ENCODE data around the gene PPAN. TPM values are rescaled to one million over a fixed set of nuclear protein-coding genes. Genes with fewer than 3 reads are reported as not detected.

PPAN gene
- polyA plus RNA-seq, 1 donor (not counting 4 experiments of a cell fraction or from before 2014, with no cell fraction given) = 32.3 TPM

GRCh38 chr19:10109528-10109927, 3.4 kb downstream of the PPAN start:
- Histone ChIP-seq H4K20me1 (ENCODE audit: control insufficient read depth, extremely low read depth, insufficient read depth, low read length) (peaks cover 9% of the 10 kb centered on the region), H3K36me3 (ENCODE audit: control insufficient read depth in 2 of 2, extremely low read depth in 1 of 2, insufficient read depth in 2 of 2, low read length in 2 of 2) (peaks cover 22 to 32% of the 10 kb centered on the region in 2 experiments)
- TF ChIP-seq CTCF (optimal IDR thresholded peaks at IDR 0.05 in 1 of 3, IDR thresholded peaks at IDR 0.05 in 1 of 3, conservative IDR thresholded peaks at IDR 0.05 in 1 of 3; ENCODE audit: extremely low read depth in 1 of 3, insufficient read depth in 2 of 3, low read length in 3 of 3) = no peak
- TF ChIP-seq EZH2 (IDR thresholded peaks at IDR 0.05; ENCODE audit: low read length) = no peak

GRCh38 chr19:10110076-10110971, 4.2 kb downstream of the PPAN start:
- Histone ChIP-seq H3K9me1 (ENCODE audit: control insufficient read depth, extremely low read depth, insufficient read depth, low read length) (no peaks in the 10 kb centered on the region), H3K4me2 (ENCODE audit: control insufficient read depth, extremely low read depth, insufficient read depth, low read depth, low read length) (no peak overlapping the region), H3K4me1 (ENCODE audit: control insufficient read depth, extremely low read depth, insufficient read depth, low read length) (peaks cover 12% of the 10 kb centered on the region), H3K9me3 (ENCODE audit: control insufficient read depth, low read depth, low read length) (no peaks in the 10 kb centered on the region), H3K36me3 (ENCODE audit: control insufficient read depth in 2 of 2, extremely low read depth in 1 of 2, insufficient read depth in 2 of 2, low read length in 2 of 2) (peaks cover 25 to 34% of the 10 kb centered on the region in 2 experiments), H3K27ac (ENCODE audit: control insufficient read depth, insufficient read depth, low read length) (no peak overlapping the region), H4K20me1 (ENCODE audit: control insufficient read depth, extremely low read depth, insufficient read depth, low read length) (peaks cover 13% of the 10 kb centered on the region), H3K79me2 (ENCODE audit: control insufficient read depth, insufficient read depth, low read length) (peaks cover 36% of the 10 kb centered on the region), H3K9ac (ENCODE audit: control insufficient read depth, extremely low read depth, insufficient read depth, low read length) (no peak overlapping the region), H2AFZ (ENCODE audit: control insufficient read depth, low read length) (no peak overlapping the region), H3K4me3 (ENCODE audit: control insufficient read depth in 2 of 3, extremely low read depth in 1 of 3, insufficient read depth in 2 of 3, low read depth in 1 of 3, low read length in 3 of 3) (no peak overlapping the region), H3K27me3 (ENCODE audit: control insufficient read depth, extremely low read depth, insufficient read depth, low read length) (no peaks in the 10 kb centered on the region)
- FAIRE-seq (no peak), DNase-seq (ENCODE audit: low read depth, low spot score) (no peak)
- no peak for TF ChIP-seq CTCF (optimal IDR thresholded peaks at IDR 0.05 in 1 of 3, IDR thresholded peaks at IDR 0.05 in 1 of 3, conservative IDR thresholded peaks at IDR 0.05 in 1 of 3; ENCODE audit: extremely low read depth in 1 of 3, insufficient read depth in 2 of 3, low read length in 3 of 3)
- TF ChIP-seq EZH2 (IDR thresholded peaks at IDR 0.05; ENCODE audit: low read length) = no peak
- dilution Hi-C loops (cut with MboI; ENCODE audit: extremely low pct_ligation_motif_present, low sequenced_read_pairs) = no loop called here

More at GRCh38 chr19:10109528-10109927, 3.4 kb downstream of the PPAN start:
- H3K27ac ChIP-seq (ENCODE audit: control insufficient read depth, insufficient read depth, low read length) = no peak overlapping the region
- dilution Hi-C loops (cut with MboI; ENCODE audit: extremely low pct_ligation_motif_present, low sequenced_read_pairs) = no loop called here
- H3K4me1 ChIP-seq (ENCODE audit: control insufficient read depth, extremely low read depth, insufficient read depth, low read length) = peaks cover 12% of the 10 kb centered on the region
- FAIRE-seq = no peak
- H3K4me2 ChIP-seq (ENCODE audit: control insufficient read depth, extremely low read depth, insufficient read depth, low read depth, low read length) = no peak overlapping the region
- no peak for DNase-seq (ENCODE audit: low read depth, low spot score)
- no peak overlapping the region for H2AFZ ChIP-seq (ENCODE audit: control insufficient read depth, low read length)
- H3K9ac ChIP-seq (ENCODE audit: control insufficient read depth, extremely low read depth, insufficient read depth, low read length) = no peak overlapping the region
- peaks cover 36% of the 10 kb centered on the region for H3K79me2 ChIP-seq (ENCODE audit: control insufficient read depth, insufficient read depth, low read length)
- H3K4me3 ChIP-seq (ENCODE audit: control insufficient read depth in 2 of 3, extremely low read depth in 1 of 3, insufficient read depth in 2 of 3, low read depth in 1 of 3, low read length in 3 of 3) = no peak overlapping the region
- H3K9me1 ChIP-seq (ENCODE audit: control insufficient read depth, extremely low read depth, insufficient read depth, low read length) = no peaks in the 10 kb centered on the region
- H3K27me3 ChIP-seq (ENCODE audit: control insufficient read depth, extremely low read depth, insufficient read depth, low read length) = no peaks in the 10 kb centered on the region
- H3K9me3 ChIP-seq (ENCODE audit: control insufficient read depth, low read depth, low read length) = no peaks in the 10 kb centered on the region
